GM21737 (cell line): ENCODE data around the gene ERLIN1.

Source experiments
- ATAC-seq: cut with Tn5 transposase; IDR thresholded peaks from one replicate; pipeline ENCODE4 v1.9.1; 2021; ENCODE audit warnings: mild to moderate bottlenecking, moderate library complexity; ENCODE audit not compliant: unreplicated experiment

ERLIN1 gene

GRCh38 chr10:100185364-100186252, at the start of gene ERLIN1:
Gene ERLIN1, minus strand, starts transcription at chr10:100186029. Its CDS starts 403 bp downstream, at chr10:100185626.
- ATAC-seq: peak; percentile 84

- ATAC-seq: no peak
Observed at GRCh38 chr10:100232101-100232500, 46.3 kb upstream of the ERLIN1 start.

GRCh38 chr10:100229819-100230422, 44.1 kb upstream of the ERLIN1 start:
- no peak for ATAC-seq

- ATAC-seq: no peak
Observed at GRCh38 chr10:100223879-100224278, 38.0 kb upstream of the ERLIN1 start.

- no peak for ATAC-seq
Observed at GRCh38 chr10:100222529-100222928, 36.7 kb upstream of the ERLIN1 start.

- ATAC-seq: no peak
Observed at GRCh38 chr10:100216006-100216405, 30.2 kb upstream of the ERLIN1 start.

GRCh38 chr10:100209303-100209702, 23.5 kb upstream of the ERLIN1 start:
- no peak for ATAC-seq

GRCh38 chr10:100208276-100208675, 22.4 kb upstream of the ERLIN1 start:
- no peak for ATAC-seq

GRCh38 chr10:100204370-100204769, 18.5 kb upstream of the ERLIN1 start:
- no peak for ATAC-seq

- no peak for ATAC-seq
Observed at GRCh38 chr10:100201549-100201948, 15.7 kb upstream of the ERLIN1 start.

- no peak for ATAC-seq
Observed at GRCh38 chr10:100194711-100195110, 8.9 kb upstream of the ERLIN1 start.

GRCh38 chr10:100192350-100192749, 6.5 kb upstream of the ERLIN1 start:
- no peak for ATAC-seq

- ATAC-seq: peak; percentile 40
Observed at GRCh38 chr10:100186253-100187212, 704 bp upstream of the ERLIN1 start.

- peak; percentile 11 for ATAC-seq
Observed at GRCh38 chr10:100184840-100185239, 989 bp downstream of the ERLIN1 start.

GRCh38 chr10:100184426-100184825, 1.4 kb downstream of the ERLIN1 start:
- no peak for ATAC-seq

- no peak for ATAC-seq
Observed at GRCh38 chr10:100183481-100183880, 2.3 kb downstream of the ERLIN1 start.

- ATAC-seq: no peak
Observed at GRCh38 chr10:100182908-100183307, 2.9 kb downstream of the ERLIN1 start.

GRCh38 chr10:100182281-100182680, 3.5 kb downstream of the ERLIN1 start:
- no peak for ATAC-seq

- ATAC-seq: no peak
Observed at GRCh38 chr10:100175875-100176274, 10.0 kb downstream of the ERLIN1 start.

- ATAC-seq: peak; percentile 72
Observed at GRCh38 chr10:100174699-100175677, 10.8 kb downstream of the ERLIN1 start.
